Calu3 (cell line): ENCODE measurements around the gene TRAK2. TPM values are rescaled to one million over a fixed set of nuclear protein-coding genes. Genes with fewer than 3 reads are reported as not detected.

Source experiments
- BruUV-seq: library from RNA; stranded (reverse); fragments of 400-500 nt; replicated peaks from 2 replicates; lab custom pipeline; 2021; lab: Mats Ljungman, UMichigan
- CTCF ChIA-PET: fragments of 300-600 bp; sonication (Branson Sonifier 250); formaldehyde crosslinking; loops from one replicate; lab custom pipeline; 2022; ENCODE audit warnings: antibody characterized with exemption; lab: Charles Lee
- DNase-seq: peaks from one replicate; pipeline ENCODE4 v3.0.0; 2022
- H3K27ac Mint-ChIP-seq: one replicate; pipeline ENCODE4 v1.8.0; 2022; ENCODE audit warnings: mixed read lengths; ENCODE audit not compliant: unreplicated experiment
- H3K27me3 Mint-ChIP-seq: one replicate; pipeline ENCODE4 v1.8.0; 2022; ENCODE audit warnings: mixed read lengths; ENCODE audit not compliant: unreplicated experiment
- H3K36me3 Mint-ChIP-seq: one replicate; pipeline ENCODE4 v1.8.0; 2022; ENCODE audit warnings: mild to moderate bottlenecking, moderate library complexity, mixed read lengths; ENCODE audit not compliant: insufficient read depth, unreplicated experiment
- H3K4me1 Mint-ChIP-seq: one replicate; pipeline ENCODE4 v1.8.0; 2022; ENCODE audit warnings: mild to moderate bottlenecking, low read depth, mixed read lengths; ENCODE audit not compliant: unreplicated experiment
- H3K4me3 Mint-ChIP-seq: one replicate; pipeline ENCODE4 v1.8.0; 2022; ENCODE audit warnings: mild to moderate bottlenecking, low read depth, moderate library complexity, mixed read lengths; ENCODE audit not compliant: unreplicated experiment
- H3K9me3 Mint-ChIP-seq: one replicate; pipeline ENCODE4 v1.8.0; 2022; ENCODE audit warnings: low read depth, mixed read lengths; ENCODE audit not compliant: unreplicated experiment
- intact Hi-C: fragments of 100-400 bp; cut with micrococcal nuclease; formaldehyde crosslinking; loops from one replicate; pipeline ENCODE4 v1.10.0; 2022; ENCODE audit not compliant: unreplicated experiment
- total RNA-seq: library from RNA; stranded (reverse); gene quantifications from 2 replicates; pipeline ENCODE4 v1.2.3, GENCODE V29; 2022
- TF ChIP-seq, protein P1 (sequence below): fragments of 200-600 bp; IDR thresholded peaks from one replicate; pipeline ENCODE4 v1.8.0; 2022; ENCODE audit warnings: antibody characterized with exemption; ENCODE audit not compliant: unreplicated experiment

The TRAK2 gene
- total RNA-seq, 1 experiment from 2014 or later: 24.4 TPM

- CTCF ChIA-PET: no interaction called here
- TF ChIP-seq, protein P1, sequence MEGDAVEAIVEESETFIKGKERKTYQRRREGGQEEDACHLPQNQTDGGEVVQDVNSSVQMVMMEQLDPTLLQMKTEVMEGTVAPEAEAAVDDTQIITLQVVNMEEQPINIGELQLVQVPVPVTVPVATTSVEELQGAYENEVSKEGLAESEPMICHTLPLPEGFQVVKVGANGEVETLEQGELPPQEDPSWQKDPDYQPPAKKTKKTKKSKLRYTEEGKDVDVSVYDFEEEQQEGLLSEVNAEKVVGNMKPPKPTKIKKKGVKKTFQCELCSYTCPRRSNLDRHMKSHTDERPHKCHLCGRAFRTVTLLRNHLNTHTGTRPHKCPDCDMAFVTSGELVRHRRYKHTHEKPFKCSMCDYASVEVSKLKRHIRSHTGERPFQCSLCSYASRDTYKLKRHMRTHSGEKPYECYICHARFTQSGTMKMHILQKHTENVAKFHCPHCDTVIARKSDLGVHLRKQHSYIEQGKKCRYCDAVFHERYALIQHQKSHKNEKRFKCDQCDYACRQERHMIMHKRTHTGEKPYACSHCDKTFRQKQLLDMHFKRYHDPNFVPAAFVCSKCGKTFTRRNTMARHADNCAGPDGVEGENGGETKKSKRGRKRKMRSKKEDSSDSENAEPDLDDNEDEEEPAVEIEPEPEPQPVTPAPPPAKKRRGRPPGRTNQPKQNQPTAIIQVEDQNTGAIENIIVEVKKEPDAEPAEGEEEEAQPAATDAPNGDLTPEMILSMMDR: no peak
- Mint-ChIP-seq H3K27ac (no peak overlapping the region), H3K27me3 (no peaks in the 10 kb centered on the region), H3K36me3 (peaks cover 29% of the 10 kb centered on the region), H3K4me3 (no peak overlapping the region), H3K9me3 (no peaks in the 10 kb centered on the region), H3K4me1 (peaks cover 17% of the 10 kb centered on the region)
- no peak for DNase-seq
- intact Hi-C loops: no loop called here
- BruUV-seq: no TSS peak
Observed at GRCh38 chr2:201448061-201448460, 3.2 kb downstream of the TRAK2 start.

- Mint-ChIP-seq H3K36me3 (peaks cover 19% of the 10 kb centered on the region), H3K9me3 (no peaks in the 10 kb centered on the region), H3K27ac (no peak overlapping the region), H3K4me1 (peaks cover 10% of the 10 kb centered on the region), H3K27me3 (no peaks in the 10 kb centered on the region), H3K4me3 (no peak overlapping the region)
- no peak for DNase-seq
- TF ChIP-seq, protein P1: no peak
- CTCF ChIA-PET: no interaction called here
- intact Hi-C loops: no loop called here
- BruUV-seq: no TSS peak
Observed at GRCh38 chr2:201447086-201447485, 4.2 kb downstream of the TRAK2 start.

GRCh38 chr2:201444746-201445465 is 6.4 kb downstream of the TRAK2 start:
- H3K4me3 Mint-ChIP-seq: no peak overlapping the region
- CTCF ChIA-PET: interaction anchor here (0.7 to 1.5 kb wide), 2 partner anchors 12 to 175 kb away, joined by 4 to 5 read pairs; no protein-coding TSS in a partner anchor
- H3K27ac Mint-ChIP-seq: no peak overlapping the region
- H3K27me3 Mint-ChIP-seq: no peaks in the 10 kb centered on the region
- no peaks in the 10 kb centered on the region for H3K9me3 Mint-ChIP-seq
- intact Hi-C loops: no loop called here
- TF ChIP-seq, protein P1: no peak
- BruUV-seq: no TSS peak
- no peak for DNase-seq
- H3K4me1 Mint-ChIP-seq: peaks cover 19% of the 10 kb centered on the region
- peaks cover 4% of the 10 kb centered on the region for H3K36me3 Mint-ChIP-seq

DNA sequence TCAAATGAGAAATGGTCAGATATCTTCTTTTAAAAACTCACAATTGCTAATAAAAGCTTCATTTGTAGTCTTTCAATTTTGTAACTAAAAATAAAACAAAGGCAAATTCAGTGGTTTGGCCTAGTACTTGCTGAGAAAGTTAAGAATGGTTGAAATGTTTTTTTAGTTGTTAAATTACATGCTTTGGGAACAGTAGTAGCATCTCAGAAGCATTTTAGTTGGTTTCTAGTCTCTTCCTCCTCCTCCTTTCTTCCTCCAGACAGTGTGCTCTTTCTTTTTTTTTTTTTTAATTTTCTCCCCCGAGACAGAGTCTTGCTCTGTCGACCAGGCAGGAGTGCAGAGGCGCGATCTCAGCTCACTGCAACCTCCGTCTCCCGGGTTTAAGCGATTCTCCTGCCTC is 9.8 kb downstream of the TRAK2 start:
- no peaks in the 10 kb centered on the region for H3K27me3 Mint-ChIP-seq
- DNase-seq: no peak
- BruUV-seq: no TSS peak
- no peak overlapping the region for H3K27ac Mint-ChIP-seq
- peaks cover 11% of the 10 kb centered on the region for H3K4me1 Mint-ChIP-seq
- H3K36me3 Mint-ChIP-seq: peaks cover 4% of the 10 kb centered on the region
- CTCF ChIA-PET: interaction anchor here (2.5 kb wide), 1 partner anchor 10 kb away, joined by 13 read pairs; the partner anchor contains the start of genes STRADB and TRAK2
- intact Hi-C loops: no loop called here
- H3K9me3 Mint-ChIP-seq: no peaks in the 10 kb centered on the region
- H3K4me3 Mint-ChIP-seq: no peak overlapping the region
- TF ChIP-seq, protein P1: no peak
